GM21360 (cell line): ENCODE measurements around the gene AAMP.

Experiments used
- ATAC-seq: cut with Tn5 transposase; IDR thresholded peaks from one replicate; pipeline ENCODE4 v1.9.1; 2021; ENCODE audit warnings: mild to moderate bottlenecking, moderate library complexity; ENCODE audit not compliant: unreplicated experiment

AAMP gene

GRCh38 chr2:218261423-218262236 is 8.3 kb downstream of the AAMP start:
- no peak for ATAC-seq

- no peak for ATAC-seq
Measured at GRCh38 chr2:218260742-218261422, 9.1 kb downstream of the AAMP start, which contains the start of gene GPBAR1. GPBAR1 (plus strand) TSS chr2:218261015; CDS start chr2:218262725, 1,710 bp downstream.

- ATAC-seq: no peak
Measured at GRCh38 chr2:218260166-218260565, 9.8 kb downstream of the AAMP start.

GRCh38 chr2:218259099-218259961 is 10.6 kb downstream of the AAMP start:
- ATAC-seq: no peak

GRCh38 chr2:218257390-218257981 is 12.5 kb downstream of the AAMP start:
- ATAC-seq: peak; percentile 85

- ATAC-seq: no peak
Measured at GRCh38 chr2:218256612-218257350, 13.2 kb downstream of the AAMP start.

- no peak for ATAC-seq
Measured at GRCh38 chr2:218255446-218255845, 14.5 kb downstream of the AAMP start.

- no peak for ATAC-seq
Measured at GRCh38 chr2:218253232-218253625, 16.7 kb downstream of the AAMP start.

- ATAC-seq: no peak
Measured at GRCh38 chr2:218252509-218253231, 17.3 kb downstream of the AAMP start.

- no peak for ATAC-seq
Measured at GRCh38 chr2:218249691-218250090, 20.2 kb downstream of the AAMP start.

- no peak for ATAC-seq
Measured at GRCh38 chr2:218245214-218245613, 24.7 kb downstream of the AAMP start.

- ATAC-seq: no peak
Measured at GRCh38 chr2:218244665-218245064, 25.3 kb downstream of the AAMP start.

GRCh38 chr2:218244204-218244603 is 25.7 kb downstream of the AAMP start:
- ATAC-seq: no peak

- ATAC-seq: no peak
Measured at GRCh38 chr2:218238887-218239286, 31.1 kb downstream of the AAMP start.

GRCh38 chr2:218236829-218237228 is 33.1 kb downstream of the AAMP start:
- ATAC-seq: no peak

GRCh38 chr2:218235017-218235416 is 34.9 kb downstream of the AAMP start:
- ATAC-seq: no peak

- no peak for ATAC-seq
Measured at GRCh38 chr2:218234521-218234920, 35.4 kb downstream of the AAMP start.

GRCh38 chr2:218233543-218233942 is 36.4 kb downstream of the AAMP start:
- no peak for ATAC-seq

GRCh38 chr2:218230882-218231281 is 39.1 kb downstream of the AAMP start:
- ATAC-seq: no peak

- ATAC-seq: no peak
Measured at GRCh38 chr2:218229851-218230250, 40.1 kb downstream of the AAMP start.
